SK-N-DZ (cell line): Measurements from ENCODE around the gene RNF115.
"Not testable (repeated sequence)": the region's sequence is repeated elsewhere in the genome, so short reads cannot be mapped to it uniquely, and the experiment has no call there.

Experiments used
- DNase-seq: peaks from one replicate; pipeline ENCODE4 v3.0.0-alpha.2; 2015; ENCODE audit warnings: low spot score

The RNF115 gene

GRCh38 chr1:145828367-145829026 lies 4.6 kb upstream of the RNF115 start:
- DNase-seq: no peak

GRCh38 chr1:145827966-145828365 lies 4.1 kb upstream of the RNF115 start:
- no peak for DNase-seq

- DNase-seq: no peak
Observed at GRCh38 chr1:145826030-145826429, 2.1 kb upstream of the RNF115 start.

- no peak for DNase-seq
Observed at GRCh38 chr1:145824499-145824842, 576 bp upstream of the RNF115 start.

DNA sequence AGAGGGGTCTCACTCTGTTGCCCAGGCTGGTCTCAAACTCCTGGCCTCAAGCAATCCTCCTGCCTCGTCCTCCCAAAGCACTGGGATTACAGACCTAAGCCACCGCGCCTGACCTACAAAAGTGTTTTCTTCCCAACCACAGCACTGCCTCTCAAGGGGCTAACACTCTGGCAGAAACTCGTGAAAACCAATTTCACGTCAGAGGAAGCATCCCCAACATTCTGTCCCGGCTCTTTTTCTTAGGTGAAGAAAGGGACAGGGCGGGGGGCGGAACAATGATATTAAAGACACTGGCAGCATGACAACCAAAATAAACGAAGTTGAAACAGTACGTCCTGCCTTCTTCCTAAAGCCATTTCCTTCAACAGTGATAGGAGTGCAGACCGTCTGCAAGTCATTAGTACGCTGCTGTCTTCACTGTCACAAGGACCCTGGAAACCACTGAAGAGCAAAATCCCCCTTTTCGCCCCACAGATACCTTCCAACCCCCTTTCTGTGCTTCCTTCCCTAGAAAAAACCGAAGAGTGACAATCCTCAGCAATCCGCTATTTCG lies 1.0 kb downstream of the RNF115 start:
- DNase-seq: not testable (repeated sequence)

- DNase-seq: not testable (repeated sequence)
Observed at GRCh38 chr1:145818095-145818494, 5.8 kb downstream of the RNF115 start.

DNA sequence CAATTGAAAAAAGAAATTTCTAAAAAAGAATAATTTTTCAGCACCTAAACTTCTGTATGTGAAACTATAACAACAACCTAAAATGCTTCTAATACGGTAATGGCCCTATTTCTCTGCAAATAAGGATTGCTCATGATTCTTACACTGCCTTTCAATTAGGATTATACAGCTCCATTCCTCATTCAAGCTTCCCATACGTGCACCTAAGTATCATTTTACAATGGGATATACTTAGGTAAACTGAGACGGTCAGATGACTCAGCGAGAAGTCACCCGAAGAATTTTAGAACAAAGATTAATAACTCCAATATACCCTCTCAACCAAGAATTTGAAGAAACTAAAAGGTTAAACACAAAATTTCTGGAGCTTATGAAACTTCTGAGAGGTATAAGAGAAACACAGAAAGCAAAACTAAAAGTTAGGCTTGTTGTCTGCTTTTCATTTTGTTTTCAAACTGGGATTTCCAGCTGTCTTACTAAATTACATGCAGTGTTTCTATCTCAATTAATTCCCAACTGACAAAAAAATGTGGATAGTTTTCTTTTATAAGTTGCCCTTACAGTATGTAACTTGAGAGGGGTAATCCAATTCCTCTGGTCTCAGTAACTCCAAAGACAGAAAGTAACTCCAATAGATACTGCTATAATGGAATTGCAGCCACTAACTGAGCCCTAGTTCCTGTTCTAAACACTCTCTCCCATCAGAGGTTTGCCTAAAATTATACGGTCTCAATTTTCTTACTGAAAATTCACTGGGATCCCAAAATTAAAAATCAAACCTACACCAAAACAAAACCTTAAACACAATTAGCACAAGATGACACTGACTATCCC lies 10.7 kb downstream of the RNF115 start:
- DNase-seq: not testable (repeated sequence)

- no peak for DNase-seq
Observed at GRCh38 chr1:145806844-145807243, 17.1 kb downstream of the RNF115 start.

DNA sequence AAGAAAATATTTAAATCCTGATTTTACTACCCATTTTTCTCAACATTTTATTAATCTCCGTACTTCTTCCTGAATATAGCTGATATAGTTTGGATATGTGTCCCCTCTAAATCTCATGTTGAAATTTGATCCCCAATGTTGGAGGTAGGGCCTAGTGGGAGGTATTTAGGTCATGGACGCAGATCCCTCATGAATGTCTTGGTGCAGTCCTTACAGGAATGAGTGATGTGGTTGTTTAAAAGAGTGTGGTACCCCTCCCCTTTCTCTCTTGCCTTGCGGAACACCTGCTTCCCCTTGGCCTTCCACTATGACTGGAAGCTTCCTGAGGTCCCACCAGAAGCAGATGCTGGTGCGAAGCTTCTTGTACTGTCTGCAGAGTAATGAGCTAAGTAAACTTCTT lies 17.5 kb downstream of the RNF115 start:
- no peak for DNase-seq

GRCh38 chr1:145805057-145805456 lies 18.8 kb downstream of the RNF115 start:
- DNase-seq: no peak

GRCh38 chr1:145804235-145805045 lies 19.5 kb downstream of the RNF115 start:
- DNase-seq: no peak

GRCh38 chr1:145799806-145800205 lies 24.1 kb downstream of the RNF115 start:
- no peak for DNase-seq

DNA sequence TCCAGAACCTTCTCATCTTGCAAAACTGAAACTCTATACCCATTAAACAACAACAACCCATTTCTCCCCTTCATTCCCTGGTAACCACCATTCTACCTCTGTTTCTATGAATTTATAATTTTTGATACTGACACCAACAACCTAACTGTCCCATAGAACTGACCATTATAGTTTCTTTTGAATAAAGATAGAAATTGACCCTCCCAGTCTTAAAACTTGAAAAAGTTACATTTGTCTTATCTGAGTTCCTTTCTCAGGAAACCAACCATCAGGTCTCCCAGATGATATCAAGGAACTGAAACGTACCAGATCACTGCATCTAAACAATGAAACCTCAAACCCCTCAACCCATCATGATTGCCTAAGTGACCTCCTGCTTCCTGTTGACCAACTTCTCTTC lies 27.1 kb downstream of the RNF115 start:
- DNase-seq: no peak

GRCh38 chr1:145795257-145795881 lies 28.5 kb downstream of the RNF115 start:
- no peak for DNase-seq

- DNase-seq: no peak
Observed at GRCh38 chr1:145792484-145792883, 31.4 kb downstream of the RNF115 start.

GRCh38 chr1:145791860-145792259 lies 32.0 kb downstream of the RNF115 start:
- DNase-seq: not testable (repeated sequence)

DNA sequence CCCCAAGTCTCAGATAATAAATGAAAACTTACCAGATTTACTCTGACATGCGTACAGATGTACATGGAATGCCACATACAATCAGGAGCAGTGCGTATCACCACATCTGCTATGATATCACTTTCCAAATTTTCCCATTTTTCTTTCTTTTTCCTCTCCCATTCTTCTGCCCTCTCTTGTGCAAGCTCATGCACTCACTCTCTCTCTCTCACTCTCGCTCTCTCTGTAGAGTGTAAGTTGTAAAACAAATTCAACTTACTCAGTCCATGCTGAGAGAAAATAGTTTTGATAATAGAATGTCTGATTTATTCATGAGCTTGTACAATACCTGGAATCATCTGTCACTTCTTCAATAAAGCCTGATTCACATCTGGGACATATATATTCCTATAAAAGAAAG lies 35.3 kb downstream of the RNF115 start:
- no peak for DNase-seq

DNA sequence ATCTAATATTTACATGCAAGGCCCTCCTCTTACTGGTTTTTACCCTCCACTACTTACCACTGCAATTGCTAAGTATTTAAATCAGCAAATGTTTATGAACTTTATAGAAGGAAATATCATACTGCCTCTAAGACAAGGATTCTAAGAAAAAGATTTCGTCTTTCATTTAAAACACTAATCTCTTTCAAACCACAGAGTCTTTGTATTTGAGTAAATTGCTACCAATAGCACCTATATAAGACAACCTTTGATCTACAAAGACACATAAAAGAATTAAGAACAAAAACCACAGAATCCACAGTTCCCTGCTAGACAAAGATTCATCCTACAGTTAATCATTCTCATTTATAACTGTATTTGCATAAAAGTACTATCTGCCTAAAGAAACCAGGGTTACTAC lies 37.6 kb downstream of the RNF115 start:
- no peak for DNase-seq

- no peak for DNase-seq
Observed at GRCh38 chr1:145785547-145785946, 38.3 kb downstream of the RNF115 start.

DNA sequence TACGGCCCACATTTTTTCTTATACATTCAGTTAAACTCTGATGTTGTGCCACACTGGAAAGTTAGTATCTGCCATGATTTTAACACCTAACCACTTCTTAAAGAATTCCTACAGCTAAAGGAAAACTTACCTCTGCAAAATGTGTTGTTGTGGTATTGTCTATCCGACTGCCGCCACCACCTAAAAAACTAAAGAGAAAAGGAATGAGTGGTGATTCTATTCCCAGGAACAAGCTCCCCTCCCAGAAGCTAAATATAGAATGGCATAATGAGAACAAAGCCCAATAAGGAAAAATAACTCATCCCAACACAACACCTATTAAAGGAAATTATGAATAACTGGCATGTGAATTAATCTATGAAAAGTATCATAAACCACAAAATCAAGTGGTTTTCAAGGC lies 39.5 kb downstream of the RNF115 start:
- no peak for DNase-seq

GRCh38 chr1:145782272-145783099 lies 41.4 kb downstream of the RNF115 start:
- DNase-seq: no peak
